A549 (cell line): ENCODE measurements around the gene IER5L.

ENCODE experiments used
- HOXA7 ChIP-seq: fragments of 250-450 bp; sonication (Bioruptor Pico); IDR thresholded peaks from 2 replicates; pipeline ENCODE4 v1.5.0; 2020; ENCODE audit warnings: mild to moderate bottlenecking, moderate library complexity
- TF ChIP-seq, protein P1 (sequence below): fragments of >200 bp; sonication (Bioruptor Twin); formaldehyde crosslinking; IDR thresholded peaks from 3 replicates; pipeline ENCODE4 v1.5.1; 2016

DNA sequence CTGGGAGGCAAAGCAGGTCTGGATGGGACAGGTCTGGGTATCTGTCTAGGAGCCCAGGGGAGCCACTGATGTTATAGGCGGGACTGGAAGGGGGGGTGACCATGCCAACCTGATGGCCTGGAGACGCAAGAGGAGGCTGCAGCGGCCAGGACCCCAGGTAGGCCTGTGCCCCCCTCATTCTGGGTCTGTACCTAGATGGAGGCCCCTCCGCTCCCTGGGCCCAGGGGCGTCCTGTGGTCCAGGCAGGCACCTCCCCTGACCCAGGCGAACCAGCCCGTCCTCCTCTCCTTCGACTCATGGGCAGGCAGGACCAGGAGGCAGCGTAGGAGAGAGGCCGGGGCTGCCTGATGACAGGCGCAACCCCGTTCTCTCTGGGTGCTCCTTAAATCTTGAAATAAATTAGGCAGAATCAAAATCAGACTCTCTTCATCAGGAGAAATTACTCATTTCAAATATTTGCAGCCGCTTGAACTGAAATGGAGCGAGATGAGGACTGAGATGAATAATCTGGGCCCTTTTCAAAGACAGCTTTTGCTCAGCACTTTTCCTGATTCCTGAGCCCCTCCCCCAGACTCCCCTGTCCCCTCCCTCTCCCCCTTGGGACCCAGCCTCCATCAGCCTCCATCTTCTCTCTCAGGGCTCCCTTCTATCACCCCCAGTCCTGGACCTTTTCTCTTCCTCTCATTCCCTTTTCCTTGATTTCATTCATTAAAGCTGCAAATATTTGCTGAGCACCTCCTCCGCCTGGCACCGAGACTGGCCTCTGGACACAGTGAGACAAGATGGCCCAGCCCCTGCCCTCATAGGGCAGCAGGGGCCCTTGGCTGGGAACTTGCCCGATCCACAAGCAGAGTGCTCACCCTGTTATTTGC lies 46.8 kb upstream of the IER5L start:
- TF ChIP-seq, protein P1, sequence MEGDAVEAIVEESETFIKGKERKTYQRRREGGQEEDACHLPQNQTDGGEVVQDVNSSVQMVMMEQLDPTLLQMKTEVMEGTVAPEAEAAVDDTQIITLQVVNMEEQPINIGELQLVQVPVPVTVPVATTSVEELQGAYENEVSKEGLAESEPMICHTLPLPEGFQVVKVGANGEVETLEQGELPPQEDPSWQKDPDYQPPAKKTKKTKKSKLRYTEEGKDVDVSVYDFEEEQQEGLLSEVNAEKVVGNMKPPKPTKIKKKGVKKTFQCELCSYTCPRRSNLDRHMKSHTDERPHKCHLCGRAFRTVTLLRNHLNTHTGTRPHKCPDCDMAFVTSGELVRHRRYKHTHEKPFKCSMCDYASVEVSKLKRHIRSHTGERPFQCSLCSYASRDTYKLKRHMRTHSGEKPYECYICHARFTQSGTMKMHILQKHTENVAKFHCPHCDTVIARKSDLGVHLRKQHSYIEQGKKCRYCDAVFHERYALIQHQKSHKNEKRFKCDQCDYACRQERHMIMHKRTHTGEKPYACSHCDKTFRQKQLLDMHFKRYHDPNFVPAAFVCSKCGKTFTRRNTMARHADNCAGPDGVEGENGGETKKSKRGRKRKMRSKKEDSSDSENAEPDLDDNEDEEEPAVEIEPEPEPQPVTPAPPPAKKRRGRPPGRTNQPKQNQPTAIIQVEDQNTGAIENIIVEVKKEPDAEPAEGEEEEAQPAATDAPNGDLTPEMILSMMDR, result no peak
- TF ChIP-seq HOXA7 (CRISPR knock-in tag), result no peak
